ENCODE measurements around the gene ARF3. TPM values are rescaled to one million over a fixed set of nuclear protein-coding genes. Genes with fewer than 3 reads are reported as not detected.

ARF3 gene
- total and polyA plus RNA-seq, 2 of the 13 experiments (the other 11 are each of a cell fraction or from before 2014, with no cell fraction given) = 53.8 to 57.9 TPM

- TF ChIP-seq FUBP1 (CRISPR knock-in tag; IDR thresholded peaks at IDR 0.05; ENCODE audit: borderline replicate concordance) = no peak
These were observed 27.7 kb downstream of the ARF3 start (continued) for GRCh38 chr12:48929551-48929950.

- H3K27me3 ChIP-seq (ENCODE audit: control insufficient read depth in 1 of 2, insufficient read depth in 2 of 2, low read length in 2 of 2) = no peaks in the 10 kb centered on the region
- no peak overlapping the region for H3K4me2 ChIP-seq (ENCODE audit: low read depth, low read length)
- H3K36me3 ChIP-seq (replicated peaks in 1 of 2; ENCODE audit: control insufficient read depth in 1 of 2, insufficient read depth in 2 of 2, low read length in 2 of 2) = peaks cover 3 to 33% of the 10 kb centered on the region in 2 experiments; a peak in 3 of 5 replicates
- POLR2A ChIA-PET = no interaction called here
- H4K20me1 ChIP-seq (ENCODE audit: insufficient read depth, low read length) = no peaks in the 10 kb centered on the region
- no peaks in the 10 kb centered on the region for H3K9me3 ChIP-seq (ENCODE audit: low read length)
- H3K4me1 ChIP-seq (ENCODE audit: insufficient read depth, low read length) = peaks cover 12% of the 10 kb centered on the region
- in situ Hi-C loops (cut with HindIII; ENCODE audit: extremely low pct_ligation_motif_present, low pct_unique_long_range_greater_than_20kb) (no loop called here), intact Hi-C loops (cut with micrococcal nuclease; ENCODE audit: unreplicated experiment) (no loop called here)
- H3K79me2 ChIP-seq (ENCODE audit: insufficient read depth, low read length) = no peaks in the 10 kb centered on the region
- FAIRE-seq = no peak
- 98% methylated on average over 2 of the region's 2 CpGs for WGBS (ENCODE audit: low lambda C conversion rate)
- DNase-seq (ENCODE audit: low spot score) = no peak
- ATAC-seq = no peak
- H2AFZ ChIP-seq (ENCODE audit: low read length) = no peak overlapping the region
- H3K4me3 ChIP-seq (replicated peaks in 1 of 3; ENCODE audit: insufficient read depth in 1 of 3, low read depth in 2 of 3, low read length in 3 of 3) = no peak overlapping the region
- no peak overlapping the region for H3K27ac ChIP-seq (ENCODE audit: extremely low read length, insufficient read depth, low read length)
- BruUV-seq (replicated peaks) = no TSS peak
- CTCF ChIA-PET (ENCODE audit: low intra/inter-chr PET ratio, low total read pairs) = no interaction called here
- TF ChIP-seq FOXK2 (IDR thresholded peaks at IDR 0.05) = no peak
- TF ChIP-seq LCORL (IDR thresholded peaks at IDR 0.05) = no peak
- TF ChIP-seq LCORL (CRISPR knock-in tag; IDR thresholded peaks at IDR 0.05) = no peak
- TF ChIP-seq ZNF724P (CRISPR knock-in tag; IDR thresholded peaks at IDR 0.05; ENCODE audit: borderline replicate concordance) = no peak
- no peak for TF ChIP-seq ZNF543 (CRISPR knock-in tag; IDR thresholded peaks at IDR 0.05)
- no peak for TF ChIP-seq SP2 (CRISPR knock-in tag; IDR thresholded peaks at IDR 0.05)
- TF ChIP-seq HOXA7 (CRISPR knock-in tag; IDR thresholded peaks at IDR 0.05) = no peak
- no peak for TF ChIP-seq ATF3 (CRISPR knock-in tag; IDR thresholded peaks at IDR 0.05)
- no peak for TF ChIP-seq ZNF660 (CRISPR knock-in tag; IDR thresholded peaks at IDR 0.05; ENCODE audit: borderline replicate concordance, low read depth)
- TF ChIP-seq MYNN (CRISPR knock-in tag; IDR thresholded peaks at IDR 0.05; ENCODE audit: low read depth) = no peak
- TF ChIP-seq HNF1B (CRISPR knock-in tag; IDR thresholded peaks at IDR 0.05) = no peak
- no peak for TF ChIP-seq ZNF451 (CRISPR knock-in tag; IDR thresholded peaks at IDR 0.05)
- no peak for TF ChIP-seq KLF12 (CRISPR knock-in tag; IDR thresholded peaks at IDR 0.05; ENCODE audit: borderline replicate concordance)
- TF ChIP-seq MXD1 (CRISPR knock-in tag; IDR thresholded peaks at IDR 0.05) = no peak
- no peak for TF ChIP-seq SIN3B (IDR thresholded peaks at IDR 0.05; ENCODE audit: low read length)
- TF ChIP-seq TFAP4 (IDR thresholded peaks at IDR 0.05; ENCODE audit: borderline replicate concordance, low read depth) = no peak
- no peak for TF ChIP-seq BCL6 (CRISPR knock-in tag; IDR thresholded peaks at IDR 0.05)
- no peak for TF ChIP-seq ATF2 (CRISPR knock-in tag; IDR thresholded peaks at IDR 0.05)
- H3K9ac ChIP-seq (ENCODE audit: insufficient read depth, low read depth, low read length) = no peak overlapping the region
These were observed 30.0 kb downstream of the ARF3 start for GRCh38 chr12:48927261-48927660.

Data from HepG2 (cell line).